ENCODE data around the gene AQP7.
A peak's percentile ranks its signal among the peaks of the same experiment; 100 is the strongest.
"Not testable (repeated sequence)": the region's sequence is repeated elsewhere in the genome, so short reads cannot be mapped to it uniquely, and the experiment has no call there.

Gene AQP7

DNA sequence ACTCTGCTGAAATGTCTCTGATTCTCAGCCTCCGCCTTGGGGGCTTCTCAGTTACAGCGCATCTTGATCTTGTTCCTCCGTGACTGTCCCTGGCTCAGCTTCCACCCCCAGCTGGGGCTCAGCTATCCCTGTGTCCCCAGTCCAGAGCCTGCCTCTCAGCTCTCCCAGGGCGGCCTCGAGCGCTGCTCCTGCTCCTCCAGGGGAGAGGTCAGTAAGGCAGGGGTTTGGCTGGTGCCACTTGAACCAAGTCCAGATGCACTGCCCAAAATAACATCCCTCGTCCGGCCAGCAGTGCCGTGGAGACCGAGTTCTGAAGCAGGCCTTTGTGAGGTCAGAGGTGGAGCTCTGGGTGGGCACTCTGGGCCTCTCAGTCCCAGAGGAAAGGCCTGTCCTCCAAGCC is at the start of gene AQP7:
Gene AQP7 (minus strand): TSS at position 198 of the 400 bp plus-strand sequence. CDS start 1,306 bp downstream, outside the sequence.
- not testable (repeated sequence) for DNase-seq (ENCODE audit: extremely low read depth in 1 of 2, low read depth in 1 of 2)

DNA sequence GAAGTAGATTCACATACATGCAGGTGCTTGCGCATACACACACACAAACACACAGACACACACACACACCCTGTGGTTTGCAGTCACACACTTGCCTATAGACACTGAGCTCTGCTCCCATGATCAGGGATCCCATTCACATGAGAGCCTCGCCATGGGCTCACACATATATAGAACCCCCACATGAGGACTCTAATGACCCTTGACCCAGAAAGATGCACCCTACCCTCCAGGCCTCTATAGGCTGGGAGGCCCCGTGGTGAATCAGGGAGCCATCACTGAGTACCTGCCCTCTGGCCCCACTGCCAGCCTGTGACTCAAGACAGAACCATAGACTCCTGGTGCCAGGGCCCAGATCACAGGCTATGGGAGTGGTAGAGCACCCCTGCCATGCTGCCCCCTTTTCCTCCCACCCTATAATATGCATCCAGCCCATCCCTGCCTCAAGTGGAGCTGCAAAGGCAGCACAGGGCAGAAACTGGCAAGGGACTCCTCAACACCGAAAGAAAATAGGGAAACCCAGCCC is 48.3 kb upstream of the AQP7 start:
- no peak for DNase-seq (ENCODE audit: extremely low read depth in 1 of 2, low read depth in 1 of 2)

DNA sequence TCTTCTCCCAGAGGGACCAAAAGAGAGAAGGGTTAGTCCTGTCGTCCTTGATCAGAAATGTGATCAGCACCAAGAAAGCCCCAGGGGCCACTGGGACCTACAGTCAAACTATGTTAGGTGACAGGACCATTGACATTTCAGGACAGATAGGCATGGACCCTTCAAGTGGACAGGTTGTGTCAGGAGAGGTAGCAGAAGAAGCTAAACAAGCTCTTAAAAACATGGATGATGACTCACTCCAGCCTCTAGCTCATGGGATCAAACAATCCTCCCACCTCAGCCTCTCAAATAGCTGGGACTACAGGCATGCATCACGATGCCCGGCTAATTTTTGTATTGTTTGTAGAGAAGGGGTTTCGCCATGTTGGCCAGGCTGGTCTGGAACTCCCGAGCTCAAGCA is 47.3 kb upstream of the AQP7 start:
- DNase-seq (ENCODE audit: extremely low read depth in 1 of 2, low read depth in 1 of 2), result no peak

DNA sequence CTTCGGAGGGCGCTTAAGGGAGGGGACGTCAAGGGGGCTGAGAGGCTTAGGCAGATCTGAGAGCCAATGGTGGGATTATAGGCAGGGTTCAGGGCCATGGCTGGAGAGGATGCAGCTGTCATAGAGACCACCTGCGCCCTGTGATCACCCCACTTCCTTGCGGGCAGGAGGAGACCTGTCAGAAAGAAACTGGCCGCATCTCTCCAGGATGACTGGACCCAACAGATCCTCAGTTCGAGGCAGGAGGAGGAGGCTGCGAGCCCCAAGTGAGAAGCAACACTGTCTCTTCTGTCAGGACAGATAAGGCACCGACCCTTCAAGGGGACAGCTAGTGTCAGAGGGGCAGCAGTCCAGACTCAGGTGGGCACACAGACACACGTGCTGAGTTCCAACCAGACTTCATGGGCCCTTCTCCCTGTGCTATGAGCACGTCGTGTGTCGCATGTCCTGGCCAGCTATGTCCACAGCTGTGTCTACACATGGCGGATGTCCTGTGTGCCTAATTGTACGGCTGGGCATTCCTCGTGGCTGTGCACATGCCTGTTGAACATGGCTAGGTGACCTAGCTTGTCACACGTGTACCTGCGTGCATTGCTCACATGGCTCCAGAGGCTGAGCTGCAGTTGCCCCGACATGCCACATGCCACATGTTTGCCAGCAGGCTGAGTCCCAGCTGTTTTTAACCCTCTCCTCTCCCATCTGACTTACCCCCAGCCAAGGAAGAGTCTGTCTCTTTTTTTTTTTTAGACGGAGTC is 45.6 kb upstream of the AQP7 start:
- DNase-seq (ENCODE audit: extremely low read depth in 1 of 2, low read depth in 1 of 2), result no peak

DNA sequence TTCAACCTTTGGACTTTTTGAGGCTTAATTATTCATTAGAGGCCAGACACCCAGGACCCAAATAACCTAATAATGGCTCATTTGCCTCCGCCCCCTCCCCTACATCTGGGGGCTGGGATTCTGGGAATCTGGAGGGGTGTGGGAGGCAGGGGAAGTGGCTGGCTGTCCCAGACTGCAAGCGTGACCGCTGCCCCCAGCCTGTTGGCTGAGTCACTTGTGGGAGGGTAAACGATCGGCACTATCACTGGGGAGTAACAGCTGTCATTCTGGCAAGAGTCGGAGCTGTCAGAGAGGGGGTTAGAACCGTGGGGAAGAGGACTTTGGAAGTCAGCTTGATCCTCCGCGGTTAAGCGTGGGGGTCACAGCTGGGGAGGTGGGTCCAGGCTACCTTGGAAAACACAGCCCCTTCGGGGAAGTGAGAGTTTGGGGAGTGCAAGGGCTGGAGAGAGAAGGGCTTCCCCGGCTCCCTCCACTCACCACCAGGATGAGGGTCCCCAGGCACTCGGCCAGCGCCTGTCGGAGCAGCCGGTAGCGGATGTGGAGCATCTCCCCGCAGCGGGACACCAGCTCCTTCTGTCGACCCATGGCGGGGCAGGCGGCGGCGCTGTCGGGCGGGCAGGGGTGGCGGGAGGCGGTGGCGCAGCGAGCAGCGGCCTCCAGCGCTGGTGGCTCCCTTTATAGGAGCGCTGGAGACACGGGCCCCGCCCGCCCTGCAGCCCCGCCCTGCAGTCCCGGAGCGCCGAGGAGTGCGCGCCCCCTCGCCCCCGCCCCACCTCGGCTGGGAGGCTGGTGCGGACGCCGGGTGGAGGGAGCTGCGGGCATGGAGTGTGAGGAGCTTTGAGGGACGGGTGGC is 44.8 kb upstream of the AQP7 start, which contains the start of gene AQP3:
Gene AQP3 (minus strand): TSS at position 648 of the 853 bp plus-strand sequence. CDS start 63 bp downstream, at position 585.
- peak in 1 of 2 donors; percentile 59 for DNase-seq (ENCODE audit: extremely low read depth in 1 of 2, low read depth in 1 of 2)

DNA sequence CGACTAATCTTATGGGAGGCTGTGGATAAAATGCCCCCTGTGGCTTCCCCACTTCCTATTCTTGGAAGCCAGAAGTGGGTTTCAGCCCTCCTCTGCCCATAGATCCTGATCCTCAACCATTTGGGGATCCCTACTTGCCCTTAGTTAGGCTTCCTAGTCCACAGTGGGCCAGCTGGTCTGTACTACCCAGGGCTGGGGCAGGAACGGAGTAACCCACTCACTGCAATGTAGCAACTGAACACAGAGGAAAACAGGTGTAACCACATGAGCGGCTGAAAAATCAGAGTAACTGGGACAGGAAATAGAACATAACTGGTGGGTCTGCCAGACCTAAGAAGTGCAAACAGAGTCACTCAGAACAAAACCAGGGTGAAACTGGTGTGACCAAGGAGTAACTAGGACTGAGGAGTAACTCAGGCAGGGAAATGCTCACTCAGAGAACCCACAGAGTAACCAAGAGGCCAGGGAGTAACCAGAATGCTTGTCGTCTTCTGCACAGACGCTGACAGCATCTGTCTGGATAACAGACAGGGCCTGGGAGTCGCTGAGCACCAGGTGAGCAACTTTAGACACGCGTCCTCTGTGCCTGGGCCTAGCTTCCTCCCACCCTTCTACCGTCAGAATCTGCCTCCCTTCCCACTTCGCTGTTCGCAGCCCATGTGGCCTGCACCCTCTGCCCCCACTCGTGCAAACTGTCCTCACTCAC is 44.0 kb upstream of the AQP7 start:
- no peak for DNase-seq (ENCODE audit: extremely low read depth in 1 of 2, low read depth in 1 of 2)

DNA sequence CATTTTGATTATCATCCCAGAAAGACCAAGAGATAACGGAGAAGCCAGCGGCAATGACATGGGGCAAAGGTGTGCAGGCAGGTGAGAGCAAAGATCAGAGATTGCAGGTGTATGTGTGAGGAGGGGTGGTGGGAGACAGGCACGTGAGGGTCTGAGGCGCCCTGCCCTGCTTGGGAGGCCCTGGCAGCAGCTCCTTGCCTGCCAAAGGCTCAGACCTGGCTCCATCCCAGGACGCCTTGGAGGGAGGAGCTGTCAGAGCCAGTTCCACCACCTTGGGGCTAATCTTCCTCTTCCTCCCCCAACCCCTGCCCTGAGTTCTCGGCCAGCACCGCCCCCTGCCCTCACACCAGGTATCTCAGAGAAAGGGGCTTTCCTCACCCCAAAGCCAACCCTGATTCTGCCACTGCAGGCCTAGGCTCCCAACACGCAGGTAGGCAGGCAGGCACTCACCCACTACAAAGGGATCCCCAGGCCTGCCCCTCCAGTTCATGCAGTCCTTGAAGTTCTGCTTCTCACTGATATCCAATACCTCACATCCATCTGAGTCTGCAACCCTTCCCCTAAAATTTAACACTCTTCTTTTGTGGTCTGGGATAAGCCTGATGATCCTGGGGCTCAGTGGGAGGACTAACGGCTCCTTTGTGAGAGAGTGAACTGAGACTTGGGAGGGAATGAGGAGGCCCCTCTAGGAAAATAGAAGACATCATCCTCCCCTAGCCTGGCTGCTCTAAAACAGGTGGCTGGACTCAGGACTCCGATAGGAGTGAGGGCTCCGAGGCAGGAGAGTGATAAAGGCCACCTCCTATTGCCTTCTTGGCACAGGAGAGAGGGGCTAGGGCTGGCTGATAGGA is 43.2 kb upstream of the AQP7 start:
- DNase-seq (ENCODE audit: extremely low read depth in 1 of 2, low read depth in 1 of 2), result no peak

DNA sequence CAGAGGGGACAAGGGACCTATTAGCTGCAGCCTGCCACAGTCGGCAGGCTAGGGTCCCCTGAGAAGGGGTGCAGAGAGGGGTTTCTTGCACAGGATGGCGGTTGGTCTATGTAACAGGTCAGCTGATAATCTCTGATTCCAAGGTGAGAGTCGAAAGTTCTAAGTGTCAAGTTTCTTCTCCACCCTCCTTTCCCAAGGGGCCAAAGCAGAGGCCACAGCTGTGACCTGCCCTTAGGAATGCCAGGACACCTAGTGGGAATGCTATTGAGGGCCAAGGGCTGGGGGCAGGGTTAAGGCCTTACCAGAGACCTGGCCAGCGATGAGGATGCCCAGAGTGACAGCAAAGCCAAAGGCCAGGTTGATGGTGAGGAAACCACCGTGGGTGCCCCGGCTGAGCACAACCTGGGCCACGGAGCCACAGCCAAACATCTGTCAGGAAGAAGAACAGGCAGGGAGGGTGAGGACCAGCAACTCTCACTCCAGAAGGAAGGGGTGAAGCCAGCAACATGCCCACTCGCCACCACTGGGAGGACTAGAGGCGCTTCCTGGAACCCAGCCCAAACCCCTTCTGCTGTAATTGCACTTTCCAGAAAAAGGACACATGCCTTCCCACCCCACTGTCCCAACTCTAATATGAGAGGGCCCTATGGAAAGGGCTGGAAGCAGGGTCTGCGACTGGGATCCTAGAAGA is 41.2 kb upstream of the AQP7 start:
- DNase-seq (ENCODE audit: extremely low read depth in 1 of 2, low read depth in 1 of 2), result no peak

DNA sequence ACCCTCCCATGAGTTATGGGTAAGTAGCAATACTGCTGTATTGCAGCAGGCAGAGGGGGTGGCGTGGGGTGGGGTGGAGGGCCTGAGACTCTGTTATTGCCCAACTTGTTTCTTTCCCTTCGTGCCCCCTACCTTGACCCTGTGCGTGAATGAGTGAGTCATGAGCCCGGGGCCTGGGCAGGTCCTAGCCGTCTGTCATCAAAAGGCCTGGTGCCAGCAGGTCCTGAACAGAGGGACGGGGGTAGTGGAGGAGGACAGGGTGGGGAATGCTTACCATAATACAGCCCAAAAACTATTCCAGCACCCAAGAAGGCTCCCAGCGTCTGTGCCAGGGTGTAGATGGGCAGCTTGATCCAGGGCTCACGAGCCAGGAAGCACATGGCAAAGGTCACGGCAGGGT is 40.7 kb upstream of the AQP7 start:
- no peak for DNase-seq (ENCODE audit: extremely low read depth in 1 of 2, low read depth in 1 of 2)

DNA sequence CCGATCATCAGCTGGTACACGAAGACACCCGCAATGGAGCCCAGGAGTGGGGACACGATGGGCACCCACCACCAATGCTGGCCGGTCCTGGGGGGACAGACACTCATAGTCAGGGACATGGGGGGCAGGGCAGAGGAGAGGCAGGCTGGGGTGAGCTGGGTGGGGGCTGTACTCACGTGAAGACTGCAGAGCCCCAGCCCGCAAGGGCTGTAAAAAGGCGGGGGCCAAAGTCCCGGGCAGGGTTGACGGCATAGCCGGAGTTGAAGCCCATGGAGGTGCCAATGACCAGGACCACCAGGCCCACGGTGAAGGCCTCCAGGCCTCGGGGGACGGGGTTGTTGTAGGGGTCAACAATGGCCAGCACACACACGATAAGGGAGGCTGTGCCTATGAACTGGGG is 39.8 kb upstream of the AQP7 start:
- DNase-seq (ENCODE audit: extremely low read depth in 1 of 2, low read depth in 1 of 2), result no peak

DNA sequence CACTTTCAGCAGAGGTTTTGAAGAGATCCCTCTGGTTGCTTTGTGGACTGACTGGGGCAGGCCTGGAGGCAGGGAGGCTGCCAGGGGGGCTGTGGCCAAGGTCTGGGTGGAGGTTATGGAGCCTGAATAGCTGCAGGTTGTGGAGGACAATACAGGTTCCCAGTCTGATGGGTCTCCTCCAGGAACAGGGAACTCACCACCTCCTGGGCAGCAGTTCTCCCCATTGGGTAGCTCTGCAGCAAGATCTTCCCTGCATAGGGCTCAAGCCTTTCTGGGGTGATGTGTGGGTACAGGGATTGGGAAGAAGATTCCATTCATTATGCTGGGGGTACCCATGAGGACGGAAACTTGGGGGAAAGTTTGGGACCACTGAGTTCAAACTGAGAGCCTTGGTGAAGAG is 38.2 kb upstream of the AQP7 start:
- no peak for DNase-seq (ENCODE audit: extremely low read depth in 1 of 2, low read depth in 1 of 2)

DNA sequence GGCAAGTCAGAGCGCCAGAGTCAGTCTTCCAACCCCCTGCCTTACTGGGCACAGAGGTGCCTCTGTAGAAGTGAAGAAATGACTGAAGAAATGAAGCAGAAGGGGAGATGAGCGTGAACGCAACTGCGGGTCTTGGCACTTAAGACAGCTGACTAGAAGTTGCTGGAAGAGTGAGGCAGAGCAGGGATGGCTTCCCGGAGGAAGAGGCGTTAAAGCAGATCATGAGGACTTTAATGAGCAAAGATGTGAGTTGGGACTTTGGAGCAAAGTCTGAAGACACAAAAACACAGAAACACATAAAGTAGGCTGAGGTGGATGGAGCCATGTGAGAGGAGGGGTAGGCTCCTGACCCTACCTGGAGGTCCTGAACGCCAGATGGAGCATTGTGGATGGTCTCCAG is 37.8 kb upstream of the AQP7 start:
- DNase-seq (ENCODE audit: extremely low read depth in 1 of 2, low read depth in 1 of 2), result no peak

DNA sequence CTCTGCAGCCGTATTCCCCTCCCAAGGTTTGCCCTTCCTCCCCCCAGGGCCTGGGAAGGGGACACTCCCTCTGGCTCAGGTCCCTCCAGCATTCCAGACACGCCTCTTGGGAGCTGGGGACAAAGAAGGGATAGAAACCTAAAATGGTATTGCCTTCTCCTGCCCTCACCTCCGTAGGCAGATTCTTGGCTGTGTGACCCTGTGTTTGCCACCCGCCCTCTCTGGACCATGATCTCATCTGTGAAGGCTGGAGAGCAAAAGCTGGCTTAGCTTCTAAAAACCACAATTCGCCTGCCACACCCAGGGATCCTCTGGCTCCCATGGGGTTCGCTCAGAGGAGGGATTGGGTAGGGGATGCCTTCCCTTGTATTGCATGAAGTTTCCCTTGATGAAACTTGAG is 37.4 kb upstream of the AQP7 start:
- DNase-seq (ENCODE audit: extremely low read depth in 1 of 2, low read depth in 1 of 2), result no peak

DNA sequence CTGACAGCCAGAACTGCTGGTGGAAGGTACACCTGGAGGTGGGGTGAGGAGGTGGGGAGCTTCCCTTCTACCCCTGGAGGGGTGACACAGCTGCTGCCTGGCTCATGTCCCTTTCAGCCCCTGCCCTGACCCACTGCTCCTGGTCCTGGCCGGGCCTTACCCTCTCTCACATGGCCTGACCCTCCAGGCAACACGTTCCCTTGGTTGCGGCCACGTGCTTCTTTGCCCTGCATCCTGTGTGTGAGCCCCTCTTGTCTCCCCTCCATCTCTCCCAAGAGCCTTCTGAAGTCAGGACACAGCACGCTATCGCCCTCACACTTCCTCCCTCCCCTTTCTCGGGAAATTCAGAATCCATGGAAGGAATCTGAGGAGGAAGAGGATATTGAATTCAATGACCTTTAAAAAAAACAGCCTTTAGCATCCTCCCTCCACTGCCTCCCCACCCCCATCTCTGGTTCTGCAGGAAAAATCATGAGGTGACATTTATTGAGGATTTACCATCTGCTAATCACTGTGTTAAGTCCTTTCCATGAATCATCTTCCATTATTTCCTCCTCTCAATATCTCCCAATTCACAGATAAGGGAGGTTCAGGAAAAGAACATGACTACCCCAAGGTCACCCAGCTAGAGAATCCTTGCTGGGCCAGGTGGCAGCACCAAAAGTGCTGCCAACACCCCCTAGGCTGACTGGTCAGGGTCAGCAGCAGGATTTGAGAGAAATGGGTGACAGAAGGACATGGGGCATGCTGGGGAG is 36.7 kb upstream of the AQP7 start:
- DNase-seq (ENCODE audit: extremely low read depth in 1 of 2, low read depth in 1 of 2), result no peak

DNA sequence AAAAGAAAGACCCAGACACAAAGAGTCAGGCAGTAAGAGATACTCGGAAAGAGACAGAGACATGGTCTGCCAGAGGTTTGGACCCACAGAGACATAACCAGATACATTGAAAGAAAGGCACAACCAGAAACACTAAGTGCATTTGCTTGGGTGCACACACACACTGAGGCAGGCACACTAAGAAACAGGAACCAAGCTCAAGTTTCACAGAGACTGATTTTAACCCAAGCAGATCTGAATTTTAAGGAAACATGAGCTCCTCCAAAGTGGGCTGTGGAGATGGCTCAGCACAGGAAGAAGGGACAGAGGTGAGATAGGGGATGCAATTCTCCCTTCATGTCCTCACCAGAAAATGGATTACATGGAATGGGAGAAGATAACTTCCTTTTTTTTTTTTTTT is 35.5 kb upstream of the AQP7 start:
- no peak for DNase-seq (ENCODE audit: extremely low read depth in 1 of 2, low read depth in 1 of 2)

DNA sequence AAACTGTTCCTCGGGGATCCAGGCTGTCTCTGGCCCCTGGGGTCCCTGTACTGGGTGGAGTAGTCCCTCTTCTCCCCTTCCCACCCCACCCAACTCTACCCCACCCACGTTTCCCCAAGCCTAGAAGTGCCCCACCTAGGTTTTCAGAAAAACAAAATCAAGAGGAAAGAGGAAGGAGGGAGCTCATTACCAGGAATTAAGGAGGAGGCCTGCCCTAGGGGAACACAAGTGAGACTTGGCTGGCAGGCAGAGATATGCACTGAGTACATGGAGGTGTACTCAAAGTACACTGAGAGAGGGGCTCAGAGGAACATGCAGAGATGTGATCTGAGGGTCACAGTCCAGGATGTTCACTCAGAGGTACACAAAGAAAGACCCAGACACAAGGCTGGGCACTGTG is 34.8 kb upstream of the AQP7 start:
- no peak for DNase-seq (ENCODE audit: extremely low read depth in 1 of 2, low read depth in 1 of 2)

DNA sequence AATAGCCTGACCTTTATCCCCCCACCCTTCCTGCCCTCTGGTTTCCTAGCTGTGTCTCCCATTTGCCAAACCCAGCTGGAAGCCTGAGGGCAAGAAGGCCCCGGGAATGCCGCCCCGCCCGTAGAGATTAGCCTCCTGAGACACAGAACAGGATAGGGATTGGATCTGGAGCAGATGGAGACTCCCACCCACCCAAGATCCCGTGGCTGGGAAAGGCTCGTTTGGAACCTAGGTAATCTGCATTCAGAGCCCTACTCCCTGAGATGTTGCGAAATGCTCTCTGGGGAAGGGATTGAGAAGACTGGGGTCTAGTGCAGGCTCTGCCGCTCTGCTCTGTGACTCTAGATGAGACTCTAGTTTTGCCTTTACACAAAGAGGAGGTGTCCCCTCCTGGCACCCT is 34.1 kb upstream of the AQP7 start:
- DNase-seq (ENCODE audit: extremely low read depth in 1 of 2, low read depth in 1 of 2), result no peak

DNA sequence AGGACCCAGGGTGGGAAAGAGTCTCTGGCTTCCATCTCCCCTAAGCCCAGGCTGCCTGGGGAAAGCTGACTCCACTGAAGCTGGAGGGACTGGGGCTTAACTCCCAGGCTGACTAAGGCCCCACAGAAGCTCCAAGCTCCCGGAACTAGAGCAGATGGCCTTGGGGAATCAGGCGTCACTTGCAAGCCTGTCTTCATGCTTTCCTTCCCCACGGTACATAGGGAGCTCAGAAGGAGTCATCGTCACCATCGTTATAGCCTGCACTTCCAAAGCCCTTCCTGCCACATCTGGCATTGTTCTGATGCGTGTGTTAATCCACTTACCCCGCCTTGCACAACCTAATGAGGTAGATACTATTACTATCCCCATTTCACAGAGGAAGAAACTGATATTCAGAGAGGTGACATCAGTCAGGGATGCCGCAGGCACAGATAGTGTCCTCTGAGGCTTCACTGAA is 33.5 kb upstream of the AQP7 start:
- DNase-seq (ENCODE audit: extremely low read depth in 1 of 2, low read depth in 1 of 2), result no peak
